T-helper 17 cell (primary cell): ENCODE results near the gene UBR4. TPM values are rescaled to one million over a fixed set of nuclear protein-coding genes. Genes with fewer than 3 reads are reported as not detected.

Source experiments
- ATAC-seq: fragments of 150-1000 bp; cut with Tn5 transposase; 2 replicates; pipeline ENCODE4 v1.10.0; 2021; ENCODE audit warnings: mild to moderate bottlenecking, moderate library complexity
- DNase-seq, 3 donors: peaks; one replicate each; pipeline versions ENCODE4 v3.0.0 to v3.0.0-alpha.2; 2020 to 2021
- H3K9me3 ChIP-seq: one replicate; pipeline ENCODE4 v1.7.0; 2013; ENCODE audit warnings: low read length, mild to moderate bottlenecking; ENCODE audit not compliant: control insufficient read depth, poor library complexity, severe bottlenecking
- H3K27ac Mint-ChIP-seq: one replicate; pipeline ENCODE4 v1.8.0; 2022; ENCODE audit warnings: mild to moderate bottlenecking, moderate library complexity, mixed read lengths
- H3K27me3 Mint-ChIP-seq: one replicate; pipeline ENCODE4 v1.8.0; 2022; ENCODE audit warnings: mixed read lengths
- H3K36me3 Mint-ChIP-seq: one replicate; pipeline ENCODE4 v1.8.0; 2022; ENCODE audit warnings: low read depth, mixed read lengths
- H3K4me1 Mint-ChIP-seq: one replicate; pipeline ENCODE4 v1.8.0; 2022; ENCODE audit warnings: mild to moderate bottlenecking, mixed read lengths
- H3K4me3 Mint-ChIP-seq: one replicate; pipeline ENCODE4 v1.8.0; 2022; ENCODE audit warnings: mild to moderate bottlenecking, moderate library complexity, mixed read lengths
- total RNA-seq, 4 donors: library from RNA in 2 of 4; stranded (reverse) in 2 of 4; gene quantifications; one replicate each; pipeline ENCODE4 v1.2.3 and lab custom pipeline; 2022 to 2026

UBR4 gene
- total RNA-seq, 2 donors from 2014 or later: 140 to 158 TPM

DNA sequence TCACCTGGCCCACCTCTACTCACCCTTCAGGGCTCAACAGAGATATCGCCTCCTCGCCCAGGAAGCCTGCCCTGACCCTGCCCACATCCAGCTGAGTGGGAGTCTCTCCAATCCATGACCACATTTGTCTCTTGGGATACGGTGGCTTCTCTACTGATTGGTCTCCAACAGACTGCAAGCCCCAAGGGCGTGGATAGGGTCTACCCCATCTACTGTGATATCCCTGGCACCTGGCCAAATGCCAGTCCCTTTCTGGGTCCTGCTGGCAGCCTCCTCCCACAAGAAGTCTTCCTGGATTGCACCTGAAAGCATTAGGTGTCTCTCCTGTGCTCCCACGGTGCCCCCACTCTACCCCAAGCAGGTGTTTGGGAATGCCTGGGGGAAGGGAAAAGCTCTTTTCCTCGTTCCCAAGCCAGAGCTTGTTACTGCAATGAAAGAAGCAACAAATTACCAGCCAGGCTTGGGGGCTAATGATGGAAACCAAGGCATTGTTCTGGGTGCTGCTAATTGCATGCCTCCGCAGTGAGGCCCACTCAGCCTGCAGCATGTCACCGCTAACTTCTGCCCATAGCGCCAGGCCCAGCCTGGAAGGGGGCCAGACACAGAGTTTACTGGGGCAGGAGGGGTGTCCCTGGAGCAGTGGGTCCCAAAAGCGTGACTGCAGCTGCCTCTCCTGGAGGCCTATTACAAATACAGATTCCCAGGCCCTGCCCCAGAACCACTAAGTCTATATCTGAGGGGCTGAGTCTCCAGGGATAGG lies 162.9 kb downstream of the UBR4 start:
- no peaks in the 10 kb centered on the region for H3K9me3 ChIP-seq
- Mint-ChIP-seq H3K4me1 (peaks cover 3% of the 10 kb centered on the region), H3K36me3 (no peaks in the 10 kb centered on the region), H3K27ac (no peak overlapping the region), H3K4me3 (no peak overlapping the region), H3K27me3 (peaks cover 32% of the 10 kb centered on the region)
- DNase-seq (no peak), ATAC-seq (no peak)

- H3K36me3 Mint-ChIP-seq: no peaks in the 10 kb centered on the region
- ATAC-seq: no peak
- no peak overlapping the region for H3K4me3 Mint-ChIP-seq
- peaks cover 39% of the 10 kb centered on the region for H3K27me3 Mint-ChIP-seq
- no peak overlapping the region for H3K27ac Mint-ChIP-seq
- H3K9me3 ChIP-seq: no peaks in the 10 kb centered on the region
- no peak for DNase-seq
- peaks cover 3% of the 10 kb centered on the region for H3K4me1 Mint-ChIP-seq
These were observed 163.9 kb downstream of the UBR4 start for GRCh38 chr1:19045898-19046880.

- ATAC-seq (no peak), DNase-seq (no peak)
- no peak overlapping the region for H3K27ac Mint-ChIP-seq
- no peaks in the 10 kb centered on the region for H3K36me3 Mint-ChIP-seq
- peaks cover 3% of the 10 kb centered on the region for H3K4me1 Mint-ChIP-seq
- H3K9me3 ChIP-seq: no peaks in the 10 kb centered on the region
- H3K27me3 Mint-ChIP-seq: peaks cover 44% of the 10 kb centered on the region
- H3K4me3 Mint-ChIP-seq: no peak overlapping the region
These were observed 164.9 kb downstream of the UBR4 start for GRCh38 chr1:19044975-19045831.

GRCh38 chr1:19044471-19044870 lies 165.6 kb downstream of the UBR4 start:
- ATAC-seq: no peak
- H3K9me3 ChIP-seq: no peaks in the 10 kb centered on the region
- no peak overlapping the region for H3K27ac Mint-ChIP-seq
- no peaks in the 10 kb centered on the region for H3K36me3 Mint-ChIP-seq
- H3K4me1 Mint-ChIP-seq: peaks cover 3% of the 10 kb centered on the region
- DNase-seq: no peak
- peaks cover 51% of the 10 kb centered on the region for H3K27me3 Mint-ChIP-seq
- no peak overlapping the region for H3K4me3 Mint-ChIP-seq

DNA sequence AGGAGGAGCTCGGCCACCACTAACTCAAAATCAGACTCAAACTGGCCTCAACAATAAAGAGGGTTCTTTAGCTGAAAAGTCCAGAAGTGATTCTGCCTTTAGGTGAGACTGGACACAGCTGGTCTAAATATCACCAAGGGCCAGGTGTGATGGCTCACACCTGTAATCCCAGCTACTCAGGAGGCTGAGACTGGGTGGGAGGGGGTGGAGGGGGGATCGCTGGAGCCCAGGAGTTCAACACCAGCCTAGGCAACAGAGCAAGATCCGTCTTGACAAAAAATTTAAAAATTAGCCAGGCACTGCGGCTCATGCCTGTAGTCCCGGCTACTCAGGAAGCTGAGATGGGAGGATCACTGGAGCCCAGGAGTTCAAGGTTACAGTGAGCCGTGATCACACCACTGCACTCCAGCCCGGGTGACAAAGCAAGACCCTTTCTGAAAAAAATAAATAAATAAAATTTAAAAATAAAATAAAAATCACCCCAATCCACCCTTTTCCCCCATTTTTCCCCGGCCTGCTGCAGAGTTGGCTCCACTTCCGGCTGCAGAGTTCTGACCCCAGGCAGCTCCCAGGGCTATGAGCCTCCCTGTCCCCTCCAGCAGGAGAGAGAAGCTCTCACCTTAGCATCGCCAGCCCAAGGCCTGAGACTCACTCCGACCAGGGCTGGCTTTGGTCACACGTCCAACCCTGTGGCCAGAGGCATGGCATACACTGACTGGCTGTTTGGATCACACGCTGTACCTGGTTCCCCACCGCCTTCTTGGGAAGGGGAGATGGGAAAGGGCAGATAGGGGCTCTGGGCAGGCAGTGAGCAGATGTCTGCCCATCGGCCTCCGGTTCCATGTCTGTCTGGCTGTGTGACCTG lies 166.3 kb downstream of the UBR4 start:
- DNase-seq (no peak), ATAC-seq (no peak)
- peaks cover 3% of the 10 kb centered on the region for H3K4me1 Mint-ChIP-seq

DNA sequence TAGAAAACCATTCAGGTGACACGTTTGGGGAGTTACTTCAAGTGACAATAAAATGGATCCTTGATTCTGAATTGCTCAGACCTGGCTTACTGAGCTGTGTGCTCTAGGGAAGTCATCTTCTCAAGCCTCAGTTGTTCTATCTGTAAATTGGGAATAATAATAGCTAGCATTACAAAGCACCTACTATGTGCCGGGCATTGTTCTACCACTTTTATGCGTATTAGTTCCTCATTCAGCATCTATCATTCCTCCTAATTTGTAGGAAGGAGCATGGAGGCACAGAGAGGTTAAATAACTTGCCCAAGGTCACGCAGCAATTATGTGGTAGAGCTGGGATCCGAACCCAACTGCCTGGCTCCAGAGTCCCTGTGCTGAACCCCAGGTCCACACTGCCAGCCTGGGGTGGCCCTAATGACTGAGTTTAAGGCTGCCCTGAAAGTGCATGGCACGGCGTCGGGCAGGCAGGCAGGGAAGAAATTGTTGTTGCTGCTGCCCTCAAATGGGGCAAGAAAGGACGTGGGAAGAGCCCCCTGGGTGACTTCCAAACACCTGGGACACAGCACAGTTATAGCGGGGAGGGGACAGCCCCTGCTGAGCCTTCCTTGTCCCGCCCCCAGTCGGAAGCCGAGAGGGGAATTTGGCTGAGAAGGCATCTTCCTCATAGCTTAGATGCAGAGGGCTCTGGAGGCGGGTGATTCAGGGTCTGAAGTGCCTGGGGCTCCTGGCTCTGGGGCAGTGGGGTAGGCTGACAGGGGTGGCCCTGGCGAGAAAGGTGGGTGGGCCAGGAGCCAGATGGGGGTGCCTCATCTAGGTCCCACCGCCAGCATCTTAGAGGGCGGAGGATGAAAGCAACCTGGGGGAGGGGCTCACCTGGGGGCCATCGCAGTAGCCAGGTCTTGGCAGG lies 167.1 kb downstream of the UBR4 start:
- ATAC-seq: no peak
- no peak for DNase-seq
- H3K4me3 Mint-ChIP-seq: no peak overlapping the region
- H3K4me1 Mint-ChIP-seq: no peaks in the 10 kb centered on the region
- no peak overlapping the region for H3K27ac Mint-ChIP-seq
- H3K27me3 Mint-ChIP-seq: peaks cover 55% of the 10 kb centered on the region
- H3K9me3 ChIP-seq: no peaks in the 10 kb centered on the region
- no peaks in the 10 kb centered on the region for H3K36me3 Mint-ChIP-seq

More for the DNA sequence above, 166.3 kb downstream of the UBR4 start:
- Mint-ChIP-seq H3K36me3 (no peaks in the 10 kb centered on the region), H3K27ac (no peak overlapping the region), H3K27me3 (peaks cover 55% of the 10 kb centered on the region), H3K4me3 (no peak overlapping the region)
- H3K9me3 ChIP-seq: no peaks in the 10 kb centered on the region

DNA sequence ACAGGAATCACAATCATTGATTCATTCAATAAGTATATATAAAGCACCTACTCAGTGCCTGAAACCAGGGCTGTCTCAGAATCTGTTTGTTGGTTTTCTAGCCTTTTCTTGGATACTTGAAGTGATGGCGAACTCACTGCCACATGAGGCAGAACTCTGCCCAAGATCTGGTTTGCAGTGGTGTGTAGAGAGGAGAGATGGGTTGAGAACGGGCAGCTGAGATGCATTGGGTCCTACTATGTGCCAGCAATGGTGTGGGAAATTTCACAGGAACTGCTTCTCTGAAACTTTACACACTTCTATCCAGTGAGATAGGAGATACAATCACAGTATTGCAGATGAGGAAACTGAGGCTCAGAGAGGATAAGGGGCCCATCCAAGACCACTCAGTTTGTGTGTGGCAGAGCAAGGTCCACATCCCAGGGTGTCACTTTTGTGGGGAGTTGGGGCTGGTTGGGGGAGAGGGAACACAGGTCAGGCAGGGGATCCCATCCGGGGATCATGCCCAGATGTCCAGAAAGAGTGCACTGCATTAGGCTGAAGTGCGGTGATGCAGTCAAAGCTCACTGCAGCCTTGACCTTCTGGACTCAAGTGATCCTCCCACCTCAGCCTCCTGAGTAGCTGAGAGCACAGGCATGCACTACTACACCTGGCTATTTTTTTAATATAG lies 169.9 kb downstream of the UBR4 start:
- Mint-ChIP-seq H3K27me3 (peaks cover 55% of the 10 kb centered on the region), H3K4me3 (no peak overlapping the region), H3K27ac (no peak overlapping the region), H3K36me3 (no peaks in the 10 kb centered on the region), H3K4me1 (peaks cover 3% of the 10 kb centered on the region)
- no peak for DNase-seq
- ATAC-seq: no peak
- no peaks in the 10 kb centered on the region for H3K9me3 ChIP-seq

DNA sequence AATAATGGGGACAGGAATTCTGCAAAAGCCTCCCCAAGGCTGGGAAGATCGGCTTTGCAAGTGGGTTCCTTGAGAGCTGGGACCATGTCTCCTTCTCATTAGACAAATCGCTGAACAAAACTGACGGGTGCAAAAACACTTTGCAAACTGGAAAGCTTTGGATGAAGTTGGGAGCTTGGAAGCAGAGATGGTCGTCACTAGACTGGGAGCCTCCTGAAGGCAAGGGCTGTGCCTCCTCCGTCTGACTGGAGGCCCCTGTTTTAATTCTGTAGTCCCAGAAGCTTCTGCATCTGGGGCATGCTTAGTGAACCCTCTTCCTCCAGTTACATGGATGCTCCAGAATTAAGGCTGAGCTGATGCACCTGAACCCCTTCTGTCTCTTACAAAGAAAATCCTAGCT lies 171.3 kb downstream of the UBR4 start:
- Mint-ChIP-seq H3K4me3 (no peak overlapping the region), H3K36me3 (no peaks in the 10 kb centered on the region), H3K27ac (no peak overlapping the region), H3K27me3 (peaks cover 48% of the 10 kb centered on the region), H3K4me1 (peaks cover 3% of the 10 kb centered on the region)
- no peaks in the 10 kb centered on the region for H3K9me3 ChIP-seq
- ATAC-seq (no peak), DNase-seq (no peak)

DNA sequence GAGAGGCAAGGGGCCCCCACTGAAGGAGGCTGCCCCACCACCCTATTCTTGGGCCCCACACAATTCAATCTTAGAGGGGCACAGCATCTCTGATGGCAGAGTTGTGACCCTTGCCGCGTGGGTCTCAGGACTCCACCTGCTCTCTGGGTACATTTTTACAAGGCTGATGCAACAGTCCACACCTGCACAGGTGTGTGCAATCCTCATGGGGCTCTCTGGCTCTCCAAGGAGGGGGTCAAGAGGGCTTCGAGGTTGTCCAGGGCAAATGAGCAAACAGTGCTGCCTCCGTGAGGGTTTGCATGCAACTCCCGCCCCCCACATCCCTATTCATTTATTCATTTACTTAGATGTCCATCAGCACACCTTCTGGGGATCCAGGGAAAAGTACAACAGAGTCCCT lies 172.0 kb downstream of the UBR4 start:
- DNase-seq (no peak), ATAC-seq (no peak)
- Mint-ChIP-seq H3K27ac (no peak overlapping the region), H3K36me3 (no peaks in the 10 kb centered on the region), H3K4me3 (no peak overlapping the region), H3K27me3 (peaks cover 50% of the 10 kb centered on the region), H3K4me1 (peaks cover 6% of the 10 kb centered on the region)
- H3K9me3 ChIP-seq: no peaks in the 10 kb centered on the region

- H3K4me3 Mint-ChIP-seq: no peak overlapping the region
- H3K9me3 ChIP-seq: no peaks in the 10 kb centered on the region
- H3K27me3 Mint-ChIP-seq: peaks cover 45% of the 10 kb centered on the region
- H3K36me3 Mint-ChIP-seq: no peaks in the 10 kb centered on the region
- no peak for DNase-seq
- H3K4me1 Mint-ChIP-seq: peaks cover 6% of the 10 kb centered on the region
- ATAC-seq: no peak
- no peak overlapping the region for H3K27ac Mint-ChIP-seq
These were observed 172.4 kb downstream of the UBR4 start for GRCh38 chr1:19037659-19038058.
